ENCODE measurements around the gene AGBL4.

Gene AGBL4

GRCh38 chr1:49160677-49161076 lies 863.1 kb downstream of the AGBL4 start:
- no peak for DNase-seq (ENCODE audit: insufficient read length)
- no peak for FAIRE-seq
- no peak for TF ChIP-seq POLR2A (IDR thresholded peaks at IDR 0.05; ENCODE audit: low read depth, low read length)
- no peak for TF ChIP-seq TAF1 (IDR thresholded peaks at IDR 0.05; ENCODE audit: borderline replicate concordance, low read depth, low read length)
- no peak for TF ChIP-seq POLR2AphosphoS5 (IDR thresholded peaks at IDR 0.05; ENCODE audit: low read depth, low read length)

- FAIRE-seq (no peak), DNase-seq (ENCODE audit: insufficient read length) (no peak)
- TF ChIP-seq POLR2A (IDR thresholded peaks at IDR 0.05; ENCODE audit: low read depth, low read length) (no peak), POLR2AphosphoS5 (IDR thresholded peaks at IDR 0.05; ENCODE audit: low read depth, low read length) (no peak), TAF1 (IDR thresholded peaks at IDR 0.05; ENCODE audit: borderline replicate concordance, low read depth, low read length) (no peak)
These were observed 887.0 kb downstream of the AGBL4 start for GRCh38 chr1:49136738-49137251.

GRCh38 chr1:49125746-49126145 lies 898.0 kb downstream of the AGBL4 start:
- no peak for FAIRE-seq
- no peak for DNase-seq (ENCODE audit: insufficient read length)
- no peak for TF ChIP-seq POLR2A (IDR thresholded peaks at IDR 0.05; ENCODE audit: low read depth, low read length)
- TF ChIP-seq TAF1 (IDR thresholded peaks at IDR 0.05; ENCODE audit: borderline replicate concordance, low read depth, low read length): no peak

GRCh38 chr1:49111931-49112330 lies 911.8 kb downstream of the AGBL4 start:
- FAIRE-seq (no peak), DNase-seq (ENCODE audit: insufficient read length) (no peak)
- TF ChIP-seq POLR2AphosphoS5 (IDR thresholded peaks at IDR 0.05; ENCODE audit: low read depth, low read length): no peak
- no peak for TF ChIP-seq TAF1 (IDR thresholded peaks at IDR 0.05; ENCODE audit: borderline replicate concordance, low read depth, low read length)
- no peak for TF ChIP-seq POLR2A (IDR thresholded peaks at IDR 0.05; ENCODE audit: low read depth, low read length)

- FAIRE-seq (no peak), DNase-seq (ENCODE audit: insufficient read length) (no peak)
- TF ChIP-seq POLR2AphosphoS5 (IDR thresholded peaks at IDR 0.05; ENCODE audit: low read depth, low read length) (no peak), POLR2A (IDR thresholded peaks at IDR 0.05; ENCODE audit: low read depth, low read length) (no peak), TAF1 (IDR thresholded peaks at IDR 0.05; ENCODE audit: borderline replicate concordance, low read depth, low read length) (no peak)
These were observed 917.3 kb downstream of the AGBL4 start for GRCh38 chr1:49106445-49106844.

GRCh38 chr1:49104575-49104974 lies 919.2 kb downstream of the AGBL4 start:
- DNase-seq (ENCODE audit: insufficient read length) (no peak), FAIRE-seq (no peak)
- TF ChIP-seq POLR2A (IDR thresholded peaks at IDR 0.05; ENCODE audit: low read depth, low read length) (no peak), POLR2AphosphoS5 (IDR thresholded peaks at IDR 0.05; ENCODE audit: low read depth, low read length) (no peak), TAF1 (IDR thresholded peaks at IDR 0.05; ENCODE audit: borderline replicate concordance, low read depth, low read length) (no peak)

- FAIRE-seq (no peak), DNase-seq (ENCODE audit: insufficient read length) (no peak)
- no peak for TF ChIP-seq TAF1 (IDR thresholded peaks at IDR 0.05; ENCODE audit: borderline replicate concordance, low read depth, low read length)
- TF ChIP-seq POLR2A (IDR thresholded peaks at IDR 0.05; ENCODE audit: low read depth, low read length): no peak
- TF ChIP-seq POLR2AphosphoS5 (IDR thresholded peaks at IDR 0.05; ENCODE audit: low read depth, low read length): no peak
These were observed 921.0 kb downstream of the AGBL4 start for GRCh38 chr1:49102752-49103151.

GRCh38 chr1:49098866-49099265 lies 924.9 kb downstream of the AGBL4 start:
- DNase-seq (ENCODE audit: insufficient read length): no peak
- TF ChIP-seq TAF1 (IDR thresholded peaks at IDR 0.05; ENCODE audit: borderline replicate concordance, low read depth, low read length): no peak
- no peak for TF ChIP-seq POLR2AphosphoS5 (IDR thresholded peaks at IDR 0.05; ENCODE audit: low read depth, low read length)
- no peak for TF ChIP-seq POLR2A (IDR thresholded peaks at IDR 0.05; ENCODE audit: low read depth, low read length)
- no peak for FAIRE-seq

- FAIRE-seq (no peak), DNase-seq (ENCODE audit: insufficient read length) (no peak)
- TF ChIP-seq POLR2A (IDR thresholded peaks at IDR 0.05; ENCODE audit: low read depth, low read length): no peak
- TF ChIP-seq POLR2AphosphoS5 (IDR thresholded peaks at IDR 0.05; ENCODE audit: low read depth, low read length): no peak
- no peak for TF ChIP-seq TAF1 (IDR thresholded peaks at IDR 0.05; ENCODE audit: borderline replicate concordance, low read depth, low read length)
These were observed 937.4 kb downstream of the AGBL4 start for GRCh38 chr1:49086327-49086726.

- DNase-seq (ENCODE audit: insufficient read length) (no peak), FAIRE-seq (no peak)
- TF ChIP-seq TAF1 (IDR thresholded peaks at IDR 0.05; ENCODE audit: borderline replicate concordance, low read depth, low read length) (no peak), POLR2AphosphoS5 (IDR thresholded peaks at IDR 0.05; ENCODE audit: low read depth, low read length) (no peak), POLR2A (IDR thresholded peaks at IDR 0.05; ENCODE audit: low read depth, low read length) (no peak)
These were observed 938.7 kb downstream of the AGBL4 start for GRCh38 chr1:49085079-49085478.

- FAIRE-seq (no peak), DNase-seq (ENCODE audit: insufficient read length) (no peak)
- TF ChIP-seq POLR2AphosphoS5 (IDR thresholded peaks at IDR 0.05; ENCODE audit: low read depth, low read length) (no peak), POLR2A (IDR thresholded peaks at IDR 0.05; ENCODE audit: low read depth, low read length) (no peak), TAF1 (IDR thresholded peaks at IDR 0.05; ENCODE audit: borderline replicate concordance, low read depth, low read length) (no peak)
These were observed 963.0 kb downstream of the AGBL4 start for GRCh38 chr1:49060766-49061165.

GRCh38 chr1:49059087-49059486 lies 964.7 kb downstream of the AGBL4 start:
- DNase-seq (ENCODE audit: insufficient read length) (no peak), FAIRE-seq (no peak)
- TF ChIP-seq POLR2AphosphoS5 (IDR thresholded peaks at IDR 0.05; ENCODE audit: low read depth, low read length) (no peak), TAF1 (IDR thresholded peaks at IDR 0.05; ENCODE audit: borderline replicate concordance, low read depth, low read length) (no peak)

- FAIRE-seq: no peak
- no peak for TF ChIP-seq POLR2A (IDR thresholded peaks at IDR 0.05; ENCODE audit: low read depth, low read length)
- DNase-seq (ENCODE audit: insufficient read length): no peak
These were observed 971.7 kb downstream of the AGBL4 start for GRCh38 chr1:49052102-49052501.

All from GM12892 (cell line).